Esophagus squamous epithelium (tissue), 5 donors: ENCODE results near the gene MMS22L. TPM values are rescaled to one million over a fixed set of nuclear protein-coding genes. Genes with fewer than 3 reads are reported as not detected.

Experiments used
- DNase-seq: peaks from one replicate; lab custom pipeline; 2025; lab: John Stamatoyannopoulos, UW
- H3K27ac ChIP-seq, 4 donors: fragments of 200-600 bp; sonication (generic); one replicate each; pipeline ENCODE4 v1.5.1; 2016 to 2019; ENCODE audit warnings: mild to moderate bottlenecking in 1 of 4
- H3K27me3 ChIP-seq, 4 donors: fragments of 200-600 bp; sonication (generic); 1 replicate in 3 of 4; 2 replicates in 1 of 4; pipeline versions ENCODE4 v1.5.1 to v1.6.0; 2017 to 2021; ENCODE audit warnings: antibody characterized with exemption in 1 of 4
- H3K36me3 ChIP-seq, 3 donors: fragments of 200-600 bp; sonication (generic); one replicate each; pipeline ENCODE4 v1.5.1; 2016 to 2019
- H3K4me1 ChIP-seq, 3 donors: fragments of 200-600 bp; sonication (generic); one replicate each; pipeline ENCODE4 v1.5.1; 2017 to 2019
- H3K4me3 ChIP-seq, 4 donors: fragments of 200-600 bp; sonication (generic); 1 replicate in 3 of 4; 2 replicates in 1 of 4; pipeline ENCODE4 v1.5.1; 2016 to 2019; ENCODE audit warnings: mild to moderate bottlenecking in 2 of 4, moderate library complexity in 1 of 4
- H3K9me3 ChIP-seq, 3 donors: fragments of 200-600 bp; sonication (generic); one replicate each; pipeline ENCODE4 v1.5.1; 2016 to 2019
- CTCF ChIP-seq, 6 experiments: fragments of 450-650 bp in 4 of 6; fragments of 200-600 bp in 2 of 6; sonication (generic) in 2 of 6; IDR thresholded peaks; one replicate each; pipeline ENCODE4 v1.5.1; 2016 to 2019; ENCODE audit warnings: antibody characterized with exemption in 6 of 6, mild to moderate bottlenecking in 4 of 6, moderate library complexity in 4 of 6
- POLR2A ChIP-seq, 4 donors: fragments of 450-650 bp; IDR thresholded peaks; one replicate each; pipeline ENCODE4 v1.6.1; 2017; ENCODE audit warnings: antibody characterized with exemption in 4 of 4, mild to moderate bottlenecking in 4 of 4, moderate library complexity in 3 of 4
- WGBS, 2 donors: methylation state at CpG; one replicate each; pipeline ENCODE4 v1.1.5; 2018; 5-methylcytosine and 5-hydroxymethylcytosine counted together
- intact Hi-C: fragments of 100-400 bp; cut with DNase I; formaldehyde crosslinking; loops from one replicate; pipeline ENCODE4 v1.15.0; 2022
- total RNA-seq, 4 donors: library from RNA; depleted of rRNA; stranded (reverse); fragments of >200 nt; gene quantifications; one replicate each; pipeline ENCODE4 v1.1.0, GENCODE V29; 2016
- donor health status: DM: yes; HTN: yes; CAD: no.

The MMS22L gene
- total RNA-seq, 4 donors from 2014 or later = 7.4 to 14.2 (median 9.7) TPM

- H3K27ac ChIP-seq = no peak overlapping the region
- no peak for DNase-seq
- H3K4me1 ChIP-seq = no peaks in the 10 kb centered on the region
- intact Hi-C loops = no loop called here
- TF ChIP-seq POLR2A (IDR thresholded peaks at IDR 0.05) (no peak), CTCF (IDR thresholded peaks at IDR 0.05) (no peak)
- peaks cover 0 to 18% (median 6%) of the 10 kb centered on the region in 3 donors for H3K36me3 ChIP-seq
- WGBS, 2 donors = 79 to 89% methylated on average over 1 of the region's 1 CpG
- H3K27me3 ChIP-seq = no peaks in the 10 kb centered on the region
- no peaks in the 10 kb centered on the region for H3K9me3 ChIP-seq
- no peak overlapping the region for H3K4me3 ChIP-seq
These were observed 36.2 kb downstream of the MMS22L start for GRCh38 chr6:97246842-97247241.

- Histone ChIP-seq H3K27ac (no peak overlapping the region), H3K4me1 (no peaks in the 10 kb centered on the region), H3K4me3 (no peak overlapping the region), H3K9me3 (no peaks in the 10 kb centered on the region), H3K36me3 (peaks cover 0 to 16% (median 6%) of the 10 kb centered on the region in 3 donors), H3K27me3 (no peaks in the 10 kb centered on the region)
- intact Hi-C loops = no loop called here
- 91 to 94% methylated on average over 2 of the region's 2 CpGs for WGBS, 2 donors
- no peak for DNase-seq
- TF ChIP-seq POLR2A (IDR thresholded peaks at IDR 0.05) (no peak), CTCF (IDR thresholded peaks at IDR 0.05) (no peak)
These were observed 42.8 kb downstream of the MMS22L start for GRCh38 chr6:97240222-97240621.

- H3K36me3 ChIP-seq = peaks cover 0 to 9% (median 0%) of the 10 kb centered on the region in 3 donors
- no peaks in the 10 kb centered on the region for H3K27me3 ChIP-seq
- no peak for DNase-seq
- intact Hi-C loops = no loop called here
- 90 to 93% methylated on average over 1 of the region's 1 CpG for WGBS, 2 donors
- H3K4me1 ChIP-seq = no peaks in the 10 kb centered on the region
- TF ChIP-seq POLR2A (IDR thresholded peaks at IDR 0.05) = no peak
- TF ChIP-seq CTCF (IDR thresholded peaks at IDR 0.05) = no peak
- no peak overlapping the region for H3K27ac ChIP-seq
- no peaks in the 10 kb centered on the region for H3K9me3 ChIP-seq
- H3K4me3 ChIP-seq = no peak overlapping the region
These were observed 51.1 kb downstream of the MMS22L start for GRCh38 chr6:97231911-97232310.

- Histone ChIP-seq H3K9me3 (no peaks in the 10 kb centered on the region), H3K36me3 (peaks cover 0 to 15% (median 0%) of the 10 kb centered on the region in 3 donors), H3K27me3 (no peaks in the 10 kb centered on the region), H3K27ac (no peak overlapping the region), H3K4me3 (no peak overlapping the region), H3K4me1 (no peaks in the 10 kb centered on the region)
- DNase-seq = no peak
- intact Hi-C loops = no loop called here
- TF ChIP-seq POLR2A (IDR thresholded peaks at IDR 0.05) (no peak), CTCF (IDR thresholded peaks at IDR 0.05) (no peak)
- WGBS, 2 donors = 85 to 93% methylated on average over 2 of the region's 2 CpGs
These were observed 60.1 kb downstream of the MMS22L start for GRCh38 chr6:97222903-97223302.

- Histone ChIP-seq H3K36me3 (no peaks in the 10 kb centered on the region), H3K4me3 (no peak overlapping the region), H3K27ac (no peak overlapping the region), H3K27me3 (no peaks in the 10 kb centered on the region), H3K9me3 (no peaks in the 10 kb centered on the region), H3K4me1 (no peaks in the 10 kb centered on the region)
- no peak for DNase-seq
- 90 to 94% methylated on average over 3 to 4 of the region's 4 CpGs for WGBS, 2 donors
- TF ChIP-seq POLR2A (IDR thresholded peaks at IDR 0.05) (no peak), CTCF (IDR thresholded peaks at IDR 0.05) (no peak)
- intact Hi-C loops = no loop called here
These were observed 64.1 kb downstream of the MMS22L start for GRCh38 chr6:97218912-97219311.
